Hematopoietic multipotent progenitor cell treated with erythropoietin and hydrocortisone succinate and interleukin-3 and kit ligand, for 17 days (in vitro differentiated cells): Measurements from ENCODE around the gene FXYD5.

ENCODE experiments used
- DNase-seq: peaks from one replicate; pipeline ENCODE4 v3.0.0-alpha.2; 2015; ENCODE audit warnings: low spot score

FXYD5 gene

GRCh38 chr19:35213663-35214632 lies 59.4 kb downstream of the FXYD5 start:
- DNase-seq, result no peak

- no peak for DNase-seq
Measured at GRCh38 chr19:35214766-35215422, 60.4 kb downstream of the FXYD5 start.

GRCh38 chr19:35216016-35216832 lies 61.7 kb downstream of the FXYD5 start:
- DNase-seq, result no peak

DNA sequence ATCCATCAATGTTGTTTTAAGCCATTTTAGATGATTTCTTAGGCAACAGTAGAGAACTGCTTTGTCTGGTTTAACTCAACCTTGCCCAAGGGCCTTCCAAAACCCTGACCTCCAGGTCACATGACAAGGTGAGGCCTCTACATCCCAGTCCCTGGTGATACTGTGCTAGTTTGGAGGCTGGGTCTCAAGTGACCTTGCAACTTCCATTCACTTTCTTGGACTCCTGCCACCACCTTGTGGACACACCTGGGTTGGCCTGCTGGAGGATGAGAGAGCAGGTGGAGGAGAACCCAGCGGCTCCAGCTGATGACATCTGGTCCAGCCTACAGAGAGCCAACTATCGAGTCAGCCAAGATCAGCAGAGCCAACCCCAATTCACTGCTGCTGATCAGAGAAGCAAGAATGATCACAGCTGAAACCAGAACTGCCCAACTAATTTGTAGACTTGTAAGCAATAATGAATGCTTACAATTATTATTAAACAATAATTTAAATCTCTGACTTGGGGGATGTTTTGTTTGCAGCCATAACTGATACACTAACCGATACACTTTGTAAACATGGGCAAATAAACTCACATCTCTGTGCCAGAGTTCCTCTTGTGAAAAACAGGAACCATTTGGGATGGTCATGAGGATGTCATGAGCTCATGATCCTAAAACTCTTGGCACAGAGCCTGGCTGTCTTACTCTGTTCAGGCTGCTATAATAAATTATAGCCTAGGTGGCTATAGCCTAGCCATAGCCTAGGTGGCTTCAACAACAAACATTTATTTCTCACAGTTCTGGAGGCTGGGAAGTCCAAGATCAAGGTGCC lies 62.5 kb downstream of the FXYD5 start:
- no peak for DNase-seq

GRCh38 chr19:35217649-35217990 lies 63.1 kb downstream of the FXYD5 start:
- no peak for DNase-seq

GRCh38 chr19:35219008-35219407 lies 64.5 kb downstream of the FXYD5 start:
- no peak for DNase-seq
